Activated CD4-positive, alpha-beta T cell treated with anti-CD3 and anti-CD28 coated beads for 36 hours (primary cell): ENCODE results near the gene RYR2. TPM values are rescaled to one million over a fixed set of nuclear protein-coding genes. Genes with fewer than 3 reads are reported as not detected.

Experiments used
- ATAC-seq: fragments of 200-7000 bp; cut with Tn5 transposase; one replicate; pipeline ENCODE4 v1.10.0; 2021; ENCODE audit warnings: mild to moderate bottlenecking, moderate library complexity
- CTCF ChIA-PET: fragments of 350-600 bp; sonication (Branson Sonifier 250); formaldehyde crosslinking; loops from one replicate; lab custom pipeline; 2021; ENCODE audit warnings: antibody characterized with exemption; lab: Charles Lee
- POLR2A ChIA-PET: fragments of 350-600 bp; sonication (Branson Sonifier 250); formaldehyde crosslinking; loops from one replicate; lab custom pipeline; 2021; ENCODE audit warnings: antibody characterized with exemption, inconsistent platforms; lab: Charles Lee
- DNase-seq: peaks from one replicate; pipeline ENCODE4 v3.0.0-alpha.2; 2020
- H3K27ac Mint-ChIP-seq: one replicate; pipeline ENCODE4 v1.8.0; 2021; ENCODE audit warnings: mixed read lengths
- H3K27me3 Mint-ChIP-seq: one replicate; pipeline ENCODE4 v1.8.0; 2021; ENCODE audit warnings: mixed read lengths
- H3K36me3 Mint-ChIP-seq: one replicate; pipeline ENCODE4 v1.8.0; 2021; ENCODE audit warnings: low read depth, mixed read lengths
- H3K4me1 Mint-ChIP-seq: one replicate; pipeline ENCODE4 v1.8.0; 2021; ENCODE audit warnings: mixed read lengths
- H3K4me3 Mint-ChIP-seq: one replicate; pipeline ENCODE4 v1.8.0; 2021; ENCODE audit warnings: mild to moderate bottlenecking, moderate library complexity, mixed read lengths
- H3K9me3 Mint-ChIP-seq: one replicate; pipeline ENCODE4 v1.8.0; 2021; ENCODE audit warnings: low read depth, mixed read lengths
- intact Hi-C, 2 experiments: fragments of 100-400 bp; cut with DNase I in 1 of 2; cut with micrococcal nuclease in 1 of 2; formaldehyde crosslinking; loops; one replicate each; pipeline versions ENCODE4 v1.14.2 to v1.15.1; 2022 to 2024; cut with DNase I, micrococcal nuclease
- total RNA-seq, 2 experiments: library from RNA; stranded (reverse); gene quantifications; one replicate each; pipeline ENCODE4 v1.2.3, GENCODE V29; 2021

RYR2 gene
- total RNA-seq, 2 experiments from 2014 or later = 0.04 to 0.05 TPM

GRCh38 chr1:237749122-237749521, 707.1 kb downstream of the RYR2 start:
- ATAC-seq (no peak), DNase-seq (no peak)
- Mint-ChIP-seq H3K27me3 (no peaks in the 10 kb centered on the region), H3K4me3 (no peak overlapping the region), H3K4me1 (no peaks in the 10 kb centered on the region), H3K36me3 (no peaks in the 10 kb centered on the region), H3K9me3 (no peaks in the 10 kb centered on the region), H3K27ac (no peak overlapping the region)
- ChIA-PET POLR2A (no interaction called here), CTCF (interaction anchor here (0.6 kb wide), 1 partner anchor 31 kb away, joined by 3 read pairs; no protein-coding TSS in a partner anchor)
- intact Hi-C loops = no loop called here

GRCh38 chr1:237751090-237751489, 709.1 kb downstream of the RYR2 start:
- peaks cover 2% of the 10 kb centered on the region for H3K9me3 Mint-ChIP-seq
- no peaks in the 10 kb centered on the region for H3K36me3 Mint-ChIP-seq
- no peaks in the 10 kb centered on the region for H3K4me1 Mint-ChIP-seq
- ATAC-seq (no peak), DNase-seq (no peak)
- no peak overlapping the region for H3K27ac Mint-ChIP-seq
- intact Hi-C loops = no loop called here
- CTCF ChIA-PET = no interaction called here
- H3K27me3 Mint-ChIP-seq = no peaks in the 10 kb centered on the region
- POLR2A ChIA-PET = no interaction called here
- H3K4me3 Mint-ChIP-seq = no peak overlapping the region

GRCh38 chr1:237754627-237755026, 712.6 kb downstream of the RYR2 start:
- CTCF ChIA-PET = no interaction called here
- ATAC-seq (no peak), DNase-seq (no peak)
- Mint-ChIP-seq H3K36me3 (no peaks in the 10 kb centered on the region), H3K4me3 (no peak overlapping the region), H3K4me1 (no peaks in the 10 kb centered on the region), H3K27me3 (no peaks in the 10 kb centered on the region), H3K27ac (no peak overlapping the region), H3K9me3 (peaks cover 2% of the 10 kb centered on the region)
- POLR2A ChIA-PET = no interaction called here
- intact Hi-C loops = no loop called here

- ATAC-seq (no peak), DNase-seq (no peak)
- peaks cover 2% of the 10 kb centered on the region for H3K9me3 Mint-ChIP-seq
- no peaks in the 10 kb centered on the region for H3K27me3 Mint-ChIP-seq
- ChIA-PET CTCF (interaction anchor here (0.9 to 1.0 kb wide), 2 partner anchors 17 to 73 kb away, joined by 4 to 5 read pairs; no protein-coding TSS in a partner anchor), POLR2A (no interaction called here)
- intact Hi-C loops = no loop called here
- H3K36me3 Mint-ChIP-seq = no peaks in the 10 kb centered on the region
- no peaks in the 10 kb centered on the region for H3K4me1 Mint-ChIP-seq
- H3K27ac Mint-ChIP-seq = no peak overlapping the region
- H3K4me3 Mint-ChIP-seq = no peak overlapping the region
These were observed 714.5 kb downstream of the RYR2 start for GRCh38 chr1:237756304-237756967.

- Mint-ChIP-seq H3K27me3 (no peaks in the 10 kb centered on the region), H3K27ac (no peak overlapping the region), H3K4me3 (no peak overlapping the region), H3K9me3 (peaks cover 2% of the 10 kb centered on the region), H3K4me1 (no peaks in the 10 kb centered on the region), H3K36me3 (no peaks in the 10 kb centered on the region)
- no peak for ATAC-seq
- ChIA-PET CTCF (no interaction called here), POLR2A (interaction anchor here (0.7 kb wide), 1 partner anchor 1544 kb away, joined by 3 read pairs; no protein-coding TSS in a partner anchor)
- intact Hi-C loops = no loop called here
- DNase-seq = no peak
These were observed 717.4 kb downstream of the RYR2 start for GRCh38 chr1:237759377-237759776.

DNA sequence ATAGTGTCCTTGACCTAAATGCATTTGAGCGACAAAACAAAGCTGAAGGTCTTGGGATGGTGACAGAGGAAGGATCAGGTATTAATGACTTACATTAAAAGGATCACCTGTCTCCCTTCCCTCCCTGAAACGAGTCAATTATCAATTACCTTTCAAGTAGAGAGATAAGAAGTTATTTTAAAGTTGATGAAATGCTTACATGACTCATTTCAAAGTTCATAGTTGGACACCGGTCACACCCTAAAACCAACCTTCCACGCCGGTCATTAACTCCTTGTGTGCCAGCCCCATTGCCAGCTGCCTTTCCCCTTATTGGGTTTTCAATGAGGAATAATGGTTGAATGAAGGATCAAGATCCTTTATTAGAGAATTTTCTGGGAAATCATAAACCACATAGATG, 719.0 kb downstream of the RYR2 start:
- H3K4me1 Mint-ChIP-seq = no peaks in the 10 kb centered on the region
- no peaks in the 10 kb centered on the region for H3K9me3 Mint-ChIP-seq
- no peaks in the 10 kb centered on the region for H3K27me3 Mint-ChIP-seq
- intact Hi-C loops = no loop called here
- no peak for ATAC-seq
- H3K36me3 Mint-ChIP-seq = no peaks in the 10 kb centered on the region
- DNase-seq = no peak
- POLR2A ChIA-PET = no interaction called here
- no peak overlapping the region for H3K27ac Mint-ChIP-seq
- H3K4me3 Mint-ChIP-seq = no peak overlapping the region
- CTCF ChIA-PET = no interaction called here

DNA sequence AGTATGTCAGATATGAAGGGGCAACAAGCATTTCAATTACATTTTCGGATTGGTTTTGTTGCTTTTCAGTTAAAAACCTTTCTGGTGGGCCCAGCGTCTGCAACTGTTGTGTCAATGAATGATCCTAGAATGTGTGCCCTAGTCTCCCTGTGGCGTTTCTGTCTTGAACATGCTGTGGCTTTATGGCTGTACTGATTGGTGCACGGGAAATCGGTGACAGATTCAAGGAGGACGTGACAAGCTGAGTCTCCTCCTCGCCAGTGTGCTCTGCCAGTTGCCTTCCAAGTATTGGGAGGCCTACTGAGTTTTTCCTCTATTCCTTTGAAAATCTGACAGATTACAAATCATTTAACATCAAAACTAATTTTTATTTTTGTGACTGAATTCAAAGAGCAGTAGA, 721.2 kb downstream of the RYR2 start:
- Mint-ChIP-seq H3K27ac (no peak overlapping the region), H3K4me1 (no peaks in the 10 kb centered on the region), H3K36me3 (no peaks in the 10 kb centered on the region), H3K27me3 (no peaks in the 10 kb centered on the region), H3K4me3 (no peak overlapping the region), H3K9me3 (no peaks in the 10 kb centered on the region)
- intact Hi-C loops = no loop called here
- DNase-seq (no peak), ATAC-seq (no peak)
- ChIA-PET CTCF (no interaction called here), POLR2A (no interaction called here)

DNA sequence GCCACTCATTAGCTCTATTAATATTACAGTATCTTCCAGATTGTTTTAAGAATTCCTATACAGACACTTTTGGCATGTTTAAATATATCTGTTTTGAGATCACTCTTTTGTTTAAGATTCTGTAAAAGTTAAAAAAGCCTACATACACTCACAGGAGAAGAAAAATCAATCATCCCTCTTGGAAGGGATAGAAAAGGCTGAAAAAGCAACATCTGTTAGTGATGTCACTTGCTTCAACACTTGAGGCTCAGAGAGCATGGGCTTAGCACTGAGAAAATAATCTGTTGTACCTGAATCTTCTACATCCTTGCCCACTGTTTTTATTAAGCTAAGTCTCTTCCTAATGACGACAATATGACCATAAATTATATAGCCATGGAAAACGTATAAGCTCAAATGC, 721.8 kb downstream of the RYR2 start:
- DNase-seq = no peak
- H3K4me3 Mint-ChIP-seq = no peak overlapping the region
- no peak for ATAC-seq
- H3K27me3 Mint-ChIP-seq = no peaks in the 10 kb centered on the region
- no peaks in the 10 kb centered on the region for H3K36me3 Mint-ChIP-seq
- H3K9me3 Mint-ChIP-seq = no peaks in the 10 kb centered on the region
- no peaks in the 10 kb centered on the region for H3K4me1 Mint-ChIP-seq
- no peak overlapping the region for H3K27ac Mint-ChIP-seq
- ChIA-PET POLR2A (no interaction called here), CTCF (no interaction called here)
- intact Hi-C loops = no loop called here

GRCh38 chr1:237769916-237770315, 727.9 kb downstream of the RYR2 start:
- ATAC-seq (no peak), DNase-seq (no peak)
- Mint-ChIP-seq H3K27ac (no peak overlapping the region), H3K4me3 (no peak overlapping the region), H3K27me3 (no peaks in the 10 kb centered on the region), H3K4me1 (no peaks in the 10 kb centered on the region), H3K9me3 (no peaks in the 10 kb centered on the region), H3K36me3 (no peaks in the 10 kb centered on the region)
- ChIA-PET POLR2A (no interaction called here), CTCF (no interaction called here)
- intact Hi-C loops = no loop called here

- H3K9me3 Mint-ChIP-seq = peaks cover 5% of the 10 kb centered on the region
- ATAC-seq (no peak), DNase-seq (no peak)
- intact Hi-C loops = no loop called here
- no peaks in the 10 kb centered on the region for H3K36me3 Mint-ChIP-seq
- ChIA-PET POLR2A (interaction anchor here (0.7 kb wide), 1 partner anchor 58 kb away, joined by 3 read pairs; no protein-coding TSS in a partner anchor), CTCF (no interaction called here)
- H3K27ac Mint-ChIP-seq = no peak overlapping the region
- no peaks in the 10 kb centered on the region for H3K27me3 Mint-ChIP-seq
- H3K4me1 Mint-ChIP-seq = no peaks in the 10 kb centered on the region
- no peak overlapping the region for H3K4me3 Mint-ChIP-seq
These were observed 730.0 kb downstream of the RYR2 start for GRCh38 chr1:237772009-237772408.

DNA sequence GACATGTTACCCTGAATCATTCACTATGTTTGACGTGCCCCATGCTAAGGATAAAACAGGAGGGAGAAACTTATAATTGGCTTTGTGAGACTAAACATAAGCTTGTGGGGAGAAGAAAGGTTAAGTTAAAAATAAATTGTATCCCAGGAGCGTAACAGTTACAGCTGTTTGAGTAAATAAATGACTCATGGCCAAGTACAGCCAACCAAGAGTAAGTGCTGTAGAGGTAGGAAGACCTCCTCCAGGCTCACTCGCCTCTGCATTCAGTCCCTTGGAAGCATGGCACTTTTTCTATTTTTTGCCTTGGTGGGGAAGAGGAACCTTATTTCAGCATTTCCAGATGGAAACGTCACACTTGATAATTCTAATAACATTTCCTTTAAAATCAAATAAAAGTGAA, 732.3 kb downstream of the RYR2 start:
- POLR2A ChIA-PET = no interaction called here
- no peak overlapping the region for H3K4me3 Mint-ChIP-seq
- H3K36me3 Mint-ChIP-seq = no peaks in the 10 kb centered on the region
- no peaks in the 10 kb centered on the region for H3K4me1 Mint-ChIP-seq
- CTCF ChIA-PET = interaction anchor here (0.8 kb wide), 1 partner anchor 53 kb away, joined by 3 read pairs; no protein-coding TSS in a partner anchor
- DNase-seq (no peak), ATAC-seq (no peak)
- H3K27ac Mint-ChIP-seq = no peak overlapping the region
- intact Hi-C loops = no loop called here
- no peaks in the 10 kb centered on the region for H3K27me3 Mint-ChIP-seq
- peaks cover 5% of the 10 kb centered on the region for H3K9me3 Mint-ChIP-seq

GRCh38 chr1:237779356-237779755, 737.4 kb downstream of the RYR2 start:
- no peak overlapping the region for H3K4me3 Mint-ChIP-seq
- peaks cover 5% of the 10 kb centered on the region for H3K9me3 Mint-ChIP-seq
- no peaks in the 10 kb centered on the region for H3K36me3 Mint-ChIP-seq
- no peak for DNase-seq
- H3K27me3 Mint-ChIP-seq = no peaks in the 10 kb centered on the region
- no peak overlapping the region for H3K27ac Mint-ChIP-seq
- no peaks in the 10 kb centered on the region for H3K4me1 Mint-ChIP-seq
- ATAC-seq = no peak
- CTCF ChIA-PET = no interaction called here
- POLR2A ChIA-PET = interaction anchor here (0.7 kb wide), 1 partner anchor 61 kb away, joined by 3 read pairs; no protein-coding TSS in a partner anchor
- intact Hi-C loops = no loop called here
